NOMO-1 (cell line): ENCODE data around the gene MALL.
"Not testable (repeated sequence)": the region's sequence is repeated elsewhere in the genome, so short reads cannot be mapped to it uniquely, and the experiment has no call there.

Experiments
- DNase-seq, 2 experiments: peaks; one replicate each; lab custom pipeline; 2025; ENCODE audit not compliant: unreplicated experiment in 2 of 2; lab: John Stamatoyannopoulos, UW

MALL gene

GRCh38 chr2:110054521-110055407 lies 60.9 kb downstream of the MALL start:
- DNase-seq, result not testable (repeated sequence)

GRCh38 chr2:110053688-110054087 lies 61.9 kb downstream of the MALL start:
- not testable (repeated sequence) for DNase-seq

DNA sequence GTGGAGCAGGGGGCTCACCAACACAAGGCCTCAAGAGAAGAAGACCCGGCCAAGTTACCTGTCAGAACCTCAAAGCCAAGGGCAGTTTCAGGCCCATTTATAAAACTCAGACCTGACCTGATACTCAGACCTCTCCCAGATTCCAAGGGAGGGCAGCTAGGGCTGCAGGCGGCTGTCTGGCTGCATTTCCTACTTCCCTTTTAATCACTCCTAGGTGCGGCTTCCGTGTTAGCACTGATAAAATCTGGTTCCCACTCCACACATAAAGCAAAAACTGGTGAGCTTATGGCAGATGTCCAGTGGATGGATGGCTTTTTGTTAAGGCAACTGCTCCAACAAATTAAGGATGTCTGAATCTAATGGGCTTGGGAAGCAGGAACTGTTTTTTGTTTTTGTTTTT lies 63.5 kb downstream of the MALL start:
- DNase-seq, result not testable (repeated sequence)

GRCh38 chr2:110050222-110050621 lies 65.4 kb downstream of the MALL start:
- DNase-seq, result not testable (repeated sequence)

DNA sequence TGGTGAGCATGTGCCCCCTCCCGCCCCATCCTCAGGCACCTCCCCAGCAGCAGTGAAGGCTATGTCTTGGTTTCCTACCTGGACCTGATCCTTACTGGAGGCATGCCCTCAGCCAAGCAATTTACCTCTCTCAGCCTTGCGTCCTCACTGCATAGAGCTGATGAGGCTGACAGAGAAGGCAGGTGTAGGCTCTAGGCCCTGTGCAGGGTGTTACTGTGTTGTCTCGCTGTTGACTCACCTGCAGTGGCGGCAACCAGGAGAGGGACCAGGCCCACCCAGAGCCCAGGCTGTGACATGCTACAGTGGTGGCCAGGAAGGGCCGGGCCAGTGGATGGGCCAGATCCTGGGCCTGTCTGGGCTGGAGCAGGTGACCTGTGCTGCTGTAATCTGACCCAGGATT lies 65.9 kb downstream of the MALL start:
- DNase-seq, result not testable (repeated sequence)

DNA sequence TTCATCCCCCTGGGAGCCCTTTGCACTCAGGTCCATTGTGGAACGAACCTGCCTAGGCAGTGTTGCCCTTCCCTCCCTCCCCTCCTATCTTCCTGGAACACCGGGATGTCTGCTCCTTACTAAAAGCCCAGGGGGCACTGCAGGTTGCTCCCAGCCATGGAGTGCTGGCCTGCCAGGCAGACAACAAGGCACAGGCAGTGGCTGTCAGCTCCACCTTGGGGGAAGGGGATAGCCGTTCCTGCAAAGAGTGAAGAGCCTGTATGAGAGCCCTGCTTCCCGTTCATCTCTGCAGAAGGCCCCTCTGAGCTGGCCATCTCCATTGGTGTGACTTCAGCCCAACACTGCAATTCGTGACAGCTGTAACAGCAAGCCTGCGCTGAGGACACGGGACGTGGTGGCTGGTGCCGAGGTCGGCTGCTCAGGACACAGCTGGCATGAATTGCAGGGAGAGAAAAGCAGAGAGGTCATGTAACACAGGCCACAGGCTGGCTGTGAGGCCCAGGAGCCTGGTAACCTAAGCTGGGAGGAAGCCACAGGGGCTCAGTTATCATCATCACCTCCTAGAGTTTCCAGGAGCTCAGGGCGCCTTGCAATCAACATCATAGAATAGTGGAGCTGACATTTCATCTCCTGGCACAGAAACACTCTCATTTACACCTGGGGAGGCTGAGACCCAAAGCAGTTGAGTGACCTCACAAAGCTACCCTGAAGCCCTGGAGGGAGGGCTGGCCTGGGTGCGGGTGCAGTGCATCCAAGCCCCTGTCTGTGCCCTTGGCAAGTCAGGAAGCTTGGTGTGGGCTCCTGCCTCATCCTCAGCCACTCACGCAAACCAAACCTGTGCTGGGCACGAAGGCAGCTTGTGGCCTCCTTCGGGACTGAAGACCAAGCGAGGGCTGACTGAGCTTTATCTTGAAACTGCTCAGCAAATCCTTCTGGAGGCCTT lies 67.1 kb downstream of the MALL start:
- DNase-seq, result not testable (repeated sequence)

GRCh38 chr2:110047225-110047624 lies 68.4 kb downstream of the MALL start:
- DNase-seq, result not testable (repeated sequence)

DNA sequence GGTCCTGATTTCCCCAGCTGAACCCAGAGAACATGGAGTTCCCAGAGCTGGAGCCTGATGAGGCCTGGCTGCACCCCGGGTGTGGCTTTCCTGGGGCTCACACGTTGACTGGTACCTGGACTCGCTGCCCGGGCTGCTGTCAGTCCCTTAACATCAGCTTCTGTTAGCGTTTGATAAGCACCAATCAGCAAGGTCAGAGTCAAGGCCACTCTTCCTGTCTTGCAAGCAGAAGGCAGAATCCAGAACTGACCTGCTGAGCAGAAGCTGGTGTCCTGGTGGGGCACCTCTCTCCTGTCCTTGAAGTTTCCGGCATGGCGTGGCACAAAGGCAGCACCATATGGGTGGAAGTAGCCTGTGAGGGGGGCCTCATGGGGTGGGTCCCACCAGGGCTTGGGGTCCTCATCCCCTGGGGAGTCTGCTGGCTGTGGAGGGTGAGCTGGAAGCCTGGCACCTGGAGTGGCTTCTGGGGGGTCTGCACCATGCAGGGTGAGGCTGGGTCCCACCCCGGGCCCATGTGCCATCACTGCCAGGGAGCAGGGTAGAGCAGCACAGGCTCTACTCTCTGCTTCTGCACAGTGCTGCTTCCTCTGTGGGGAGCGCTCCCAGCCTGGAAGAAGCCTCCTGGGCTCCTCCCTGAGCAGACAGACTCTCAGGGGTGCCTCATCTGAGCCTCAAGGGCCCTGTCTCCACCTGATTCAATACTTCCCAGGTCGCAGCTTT lies 73.5 kb downstream of the MALL start:
- not testable (repeated sequence) for DNase-seq

DNA sequence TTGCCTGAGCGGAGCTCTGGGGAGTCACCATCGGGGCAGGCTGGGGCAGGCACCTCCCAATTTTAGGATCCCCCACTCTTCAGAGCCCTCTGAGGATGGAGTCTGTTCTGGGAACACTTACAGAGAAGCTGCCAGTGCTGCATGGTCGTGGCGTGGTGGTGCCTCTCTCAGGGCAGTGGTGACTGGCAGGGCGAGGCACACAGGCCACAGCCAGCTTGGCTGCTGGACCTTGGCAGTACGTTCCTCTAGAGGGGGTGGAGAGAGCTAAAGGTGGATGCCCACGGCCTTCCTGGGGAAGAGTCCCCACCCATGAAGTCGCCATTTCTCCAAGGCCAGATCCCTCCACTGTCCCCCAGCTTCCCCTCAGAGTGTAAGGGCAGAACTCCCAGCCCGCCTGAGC lies 78.3 kb downstream of the MALL start:
- DNase-seq, result not testable (repeated sequence)

GRCh38 chr2:110035384-110035783 lies 80.2 kb downstream of the MALL start:
- DNase-seq, result not testable (repeated sequence)

DNA sequence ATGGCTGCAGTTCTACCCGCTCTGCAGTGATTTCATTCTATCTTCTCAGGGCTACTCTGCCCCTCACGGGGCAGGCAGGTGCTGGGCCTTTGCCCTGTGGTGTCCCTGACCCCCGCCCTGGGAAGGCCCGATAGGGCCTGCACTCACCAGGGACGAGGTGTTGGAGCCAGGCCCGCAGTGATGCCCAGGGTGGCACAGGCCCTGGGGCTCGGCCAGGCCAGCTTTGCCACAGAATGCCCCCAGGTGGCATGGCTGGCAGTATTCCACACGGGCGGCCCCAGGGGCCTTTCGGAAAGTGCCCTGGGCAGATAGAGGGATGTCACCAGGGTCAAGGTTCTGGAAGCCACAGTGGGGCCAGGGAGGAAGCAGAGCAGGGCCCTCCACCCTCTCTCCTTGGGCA lies 80.7 kb downstream of the MALL start:
- DNase-seq, result not testable (repeated sequence)
